GM23248 (cell line): ENCODE results near the gene ERVH48-1.
"Not testable (repeated sequence)": the region's sequence is repeated elsewhere in the genome, so short reads cannot be mapped to it uniquely, and the experiment has no call there.

Experiments
- EZH2 ChIP-seq: fragments of 200-600 bp; sonication (generic); IDR thresholded peaks from 2 replicates; pipeline ENCODE4 v1.6.1; 2018; ENCODE audit warnings: antibody characterized with exemption, mild to moderate bottlenecking; ENCODE audit not compliant: insufficient read depth, poor library complexity, severe bottlenecking
- EZH2phosphoT487 ChIP-seq: fragments of 200-600 bp; sonication (generic); IDR thresholded peaks from 2 replicates; pipeline ENCODE4 v1.6.1; 2018; ENCODE audit warnings: antibody characterized with exemption, moderate library complexity, mild to moderate bottlenecking, low read depth; ENCODE audit not compliant: insufficient read depth

DNA sequence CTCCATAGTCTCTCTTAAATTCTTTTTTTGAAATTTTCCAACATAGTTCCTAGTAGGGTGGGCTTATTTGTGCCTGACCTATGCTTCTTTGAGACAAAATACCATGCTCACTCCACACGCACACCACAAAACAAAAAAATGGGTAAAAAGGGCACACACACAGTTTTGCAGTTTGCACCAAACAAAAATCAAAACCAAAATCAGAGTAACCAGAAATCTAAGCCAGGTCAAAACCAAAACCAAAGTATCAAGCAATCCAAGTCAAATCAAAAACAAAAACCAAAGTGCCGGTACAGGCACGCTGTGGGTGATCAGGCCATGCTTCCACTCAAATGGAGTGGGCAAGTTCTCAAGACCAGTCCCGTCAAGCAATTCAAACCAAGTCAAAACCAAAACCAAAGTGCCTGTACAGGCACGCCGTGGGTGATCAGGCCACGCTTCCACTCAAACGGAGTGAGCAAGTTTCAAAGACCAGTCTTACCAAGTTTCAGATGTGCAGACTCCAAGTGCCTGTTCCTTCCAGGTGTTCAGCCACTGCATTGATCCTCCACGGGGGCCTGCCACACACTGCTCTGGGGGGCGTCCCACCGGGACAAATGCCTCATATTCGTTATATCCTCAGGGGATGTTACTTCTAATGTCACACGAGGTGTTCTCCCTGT lies 23.8 kb upstream of the ERVH48-1 start:
- not testable (repeated sequence) for TF ChIP-seq EZH2, EZH2phosphoT487
